AG10803 (cell line): ENCODE measurements around the gene INSIG2.
"Not testable (repeated sequence)": the region's sequence is repeated elsewhere in the genome, so short reads cannot be mapped to it uniquely, and the experiment has no call there.

Experiments used
- DNase-seq: peaks from one replicate; pipeline ENCODE4 v3.0.0; 2010; ENCODE audit warnings: low read depth
- H3K4me3 ChIP-seq: 2 replicates; pipeline ENCODE4 v1.5.1; 2011; ENCODE audit warnings: mild to moderate bottlenecking, low read length, control low read depth
- CTCF ChIP-seq: conservative IDR thresholded peaks from 2 replicates; pipeline ENCODE4 v1.5.1; 2011; ENCODE audit warnings: mild to moderate bottlenecking, low read length, control low read depth, inconsistent platforms

INSIG2 gene

GRCh38 chr2:118090387-118091139 lies 2.3 kb downstream of the INSIG2 start:
- DNase-seq: no peak
- no peak for TF ChIP-seq CTCF
- H3K4me3 ChIP-seq: no peak overlapping the region

- no peak for TF ChIP-seq CTCF
These were observed 2.8 kb downstream of the INSIG2 start for GRCh38 chr2:118091140-118091478.

GRCh38 chr2:118091631-118092030 lies 3.4 kb downstream of the INSIG2 start:
- DNase-seq: no peak
- H3K4me3 ChIP-seq: no peak overlapping the region

More at GRCh38 chr2:118091140-118091478, 2.8 kb downstream of the INSIG2 start:
- DNase-seq: no peak
- H3K4me3 ChIP-seq: no peak overlapping the region

GRCh38 chr2:118094102-118094501 lies 5.8 kb downstream of the INSIG2 start:
- H3K4me3 ChIP-seq, DNase-seq: not testable (repeated sequence)

More at GRCh38 chr2:118091631-118092030, 3.4 kb downstream of the INSIG2 start:
- no peak for TF ChIP-seq CTCF

- TF ChIP-seq CTCF: no peak
- no peak overlapping the region for H3K4me3 ChIP-seq
- DNase-seq: no peak
These were observed 6.2 kb downstream of the INSIG2 start for GRCh38 chr2:118094503-118094902.

GRCh38 chr2:118095610-118096009 lies 7.3 kb downstream of the INSIG2 start:
- no peak for DNase-seq
- H3K4me3 ChIP-seq: no peak overlapping the region
- TF ChIP-seq CTCF: no peak

- H3K4me3 ChIP-seq: no peak overlapping the region
- no peak for TF ChIP-seq CTCF
- DNase-seq: no peak
These were observed 9.4 kb downstream of the INSIG2 start for GRCh38 chr2:118097657-118098056.
